Liver (tissue), 3 donors: ENCODE data around the gene ANKRD6.

Source experiments
- EGR1 ChIP-seq, 2 donors: IDR thresholded peaks; 2 replicates each; pipeline ENCODE4 v1.6.1; 2016 to 2018; ENCODE audit warnings: antibody characterized with exemption in 2 of 2, low read depth in 2 of 2
- FOXA1 ChIP-seq: IDR thresholded peaks from 2 replicates; pipeline ENCODE4 v1.6.1; 2016; ENCODE audit warnings: antibody characterized with exemption
- GABPA ChIP-seq, 2 donors: IDR thresholded peaks in 1 of 2; conservative IDR thresholded peaks in 1 of 2; 2 replicates each; pipeline ENCODE4 v1.6.1; 2016; ENCODE audit warnings: antibody characterized with exemption in 2 of 2, mild to moderate bottlenecking in 1 of 2, moderate library complexity in 1 of 2
- JUND ChIP-seq, 2 donors: IDR thresholded peaks; 2 replicates each; pipeline ENCODE4 v1.6.1; 2016; ENCODE audit warnings: antibody characterized with exemption in 2 of 2
- RAD21 ChIP-seq, 2 donors: IDR thresholded peaks; 2 replicates each; pipeline ENCODE4 v1.6.1; 2016; ENCODE audit warnings: antibody characterized with exemption in 2 of 2, mild to moderate bottlenecking in 2 of 2
- SP1 ChIP-seq: IDR thresholded peaks from 2 replicates; pipeline ENCODE4 v1.6.1; 2018; ENCODE audit warnings: antibody characterized with exemption, mild to moderate bottlenecking
- TAF1 ChIP-seq: conservative IDR thresholded peaks from 2 replicates; pipeline ENCODE4 v1.6.1; 2016; ENCODE audit warnings: antibody characterized with exemption, mild to moderate bottlenecking
- TF ChIP-seq, protein P1 (sequence below): fragments of 150-350 bp; IDR thresholded peaks from 2 replicates; pipeline ENCODE4 v1.5.1; 2017; ENCODE audit warnings: improper control_type of control experiment, low read depth, low read length; ENCODE audit not compliant: missing input control
- TF ChIP-seq, protein P2 (sequence below): IDR thresholded peaks from 2 replicates; pipeline ENCODE4 v1.6.1; 2016; ENCODE audit warnings: antibody characterized with exemption
- TF ChIP-seq, protein P3 (sequence below): IDR thresholded peaks from 2 replicates; pipeline ENCODE4 v1.6.1; 2016; ENCODE audit warnings: antibody characterized with exemption
- TF ChIP-seq, protein P4 (sequence below): IDR thresholded peaks from 2 replicates; pipeline ENCODE4 v1.6.1; 2016; ENCODE audit warnings: antibody characterized with exemption
- donor health status: healthy.
- donor health status: healthy.

DNA sequence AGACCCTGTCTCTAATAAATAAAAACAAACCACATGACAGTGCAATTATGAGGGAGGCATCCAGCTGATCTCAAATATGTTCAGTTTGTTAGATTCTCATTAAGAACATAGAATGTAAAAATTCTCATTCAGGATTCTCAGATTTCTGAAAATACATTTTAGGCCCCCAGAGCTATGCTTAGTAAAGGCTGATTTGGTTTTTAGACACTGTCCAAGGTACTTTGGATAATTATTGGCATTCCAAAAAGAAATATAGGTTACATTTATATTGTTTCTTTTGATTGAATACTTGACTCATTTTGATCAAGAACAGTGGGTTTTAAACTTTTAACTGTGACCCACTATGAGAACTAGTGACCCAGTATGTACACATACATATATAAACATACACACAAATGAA is 55.5 kb downstream of the ANKRD6 start:
- TF ChIP-seq, protein P1, sequence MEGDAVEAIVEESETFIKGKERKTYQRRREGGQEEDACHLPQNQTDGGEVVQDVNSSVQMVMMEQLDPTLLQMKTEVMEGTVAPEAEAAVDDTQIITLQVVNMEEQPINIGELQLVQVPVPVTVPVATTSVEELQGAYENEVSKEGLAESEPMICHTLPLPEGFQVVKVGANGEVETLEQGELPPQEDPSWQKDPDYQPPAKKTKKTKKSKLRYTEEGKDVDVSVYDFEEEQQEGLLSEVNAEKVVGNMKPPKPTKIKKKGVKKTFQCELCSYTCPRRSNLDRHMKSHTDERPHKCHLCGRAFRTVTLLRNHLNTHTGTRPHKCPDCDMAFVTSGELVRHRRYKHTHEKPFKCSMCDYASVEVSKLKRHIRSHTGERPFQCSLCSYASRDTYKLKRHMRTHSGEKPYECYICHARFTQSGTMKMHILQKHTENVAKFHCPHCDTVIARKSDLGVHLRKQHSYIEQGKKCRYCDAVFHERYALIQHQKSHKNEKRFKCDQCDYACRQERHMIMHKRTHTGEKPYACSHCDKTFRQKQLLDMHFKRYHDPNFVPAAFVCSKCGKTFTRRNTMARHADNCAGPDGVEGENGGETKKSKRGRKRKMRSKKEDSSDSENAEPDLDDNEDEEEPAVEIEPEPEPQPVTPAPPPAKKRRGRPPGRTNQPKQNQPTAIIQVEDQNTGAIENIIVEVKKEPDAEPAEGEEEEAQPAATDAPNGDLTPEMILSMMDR: no peak
- TF ChIP-seq, protein P2, sequence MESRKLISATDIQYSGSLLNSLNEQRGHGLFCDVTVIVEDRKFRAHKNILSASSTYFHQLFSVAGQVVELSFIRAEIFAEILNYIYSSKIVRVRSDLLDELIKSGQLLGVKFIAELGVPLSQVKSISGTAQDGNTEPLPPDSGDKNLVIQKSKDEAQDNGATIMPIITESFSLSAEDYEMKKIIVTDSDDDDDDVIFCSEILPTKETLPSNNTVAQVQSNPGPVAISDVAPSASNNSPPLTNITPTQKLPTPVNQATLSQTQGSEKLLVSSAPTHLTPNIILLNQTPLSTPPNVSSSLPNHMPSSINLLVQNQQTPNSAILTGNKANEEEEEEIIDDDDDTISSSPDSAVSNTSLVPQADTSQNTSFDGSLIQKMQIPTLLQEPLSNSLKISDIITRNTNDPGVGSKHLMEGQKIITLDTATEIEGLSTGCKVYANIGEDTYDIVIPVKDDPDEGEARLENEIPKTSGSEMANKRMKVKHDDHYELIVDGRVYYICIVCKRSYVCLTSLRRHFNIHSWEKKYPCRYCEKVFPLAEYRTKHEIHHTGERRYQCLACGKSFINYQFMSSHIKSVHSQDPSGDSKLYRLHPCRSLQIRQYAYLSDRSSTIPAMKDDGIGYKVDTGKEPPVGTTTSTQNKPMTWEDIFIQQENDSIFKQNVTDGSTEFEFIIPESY: no peak
- TF ChIP-seq JUND (IDR thresholded peaks at IDR 0.05) (no peak), EGR1 (IDR thresholded peaks at IDR 0.05; ENCODE audit: low read depth in 2 of 2) (no peak), FOXA1 (no peak), GABPA (IDR thresholded peaks at IDR 0.05 in 1 of 2, conservative IDR thresholded peaks at IDR 0.05 in 1 of 2) (no peak), SP1 (no peak), RAD21 (IDR thresholded peaks at IDR 0.05) (no peak), TAF1 (no peak)
- TF ChIP-seq, protein P3, sequence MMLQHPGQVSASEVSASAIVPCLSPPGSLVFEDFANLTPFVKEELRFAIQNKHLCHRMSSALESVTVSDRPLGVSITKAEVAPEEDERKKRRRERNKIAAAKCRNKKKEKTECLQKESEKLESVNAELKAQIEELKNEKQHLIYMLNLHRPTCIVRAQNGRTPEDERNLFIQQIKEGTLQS: no peak
- TF ChIP-seq, protein P4, sequence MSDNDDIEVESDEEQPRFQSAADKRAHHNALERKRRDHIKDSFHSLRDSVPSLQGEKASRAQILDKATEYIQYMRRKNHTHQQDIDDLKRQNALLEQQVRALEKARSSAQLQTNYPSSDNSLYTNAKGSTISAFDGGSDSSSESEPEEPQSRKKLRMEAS: no peak
